Thyroid gland (tissue), 4 donors: Measurements from ENCODE around the gene CISD1.

Source experiments
- CTCF ChIP-seq, 6 experiments: fragments of 200-600 bp in 3 of 6; fragments of 450-650 bp in 3 of 6; sonication (generic) in 3 of 6; IDR thresholded peaks; one replicate each; pipeline ENCODE4 v1.5.1; 2016 to 2019; ENCODE audit warnings: antibody characterized with exemption in 6 of 6, mild to moderate bottlenecking in 2 of 6, inconsistent platforms in 1 of 6, moderate library complexity in 1 of 6
- POLR2A ChIP-seq, 2 donors: fragments of 450-650 bp; IDR thresholded peaks; one replicate each; pipeline ENCODE4 v1.6.1; 2017; ENCODE audit warnings: antibody characterized with exemption in 2 of 2, mild to moderate bottlenecking in 2 of 2, moderate library complexity in 1 of 2

- TF ChIP-seq CTCF (IDR thresholded peaks at IDR 0.05) (no peak), POLR2A (IDR thresholded peaks at IDR 0.05) (no peak)
Observed at GRCh38 chr10:58300676-58301075, 31.7 kb downstream of the CISD1 start.
